Sigmoid colon (tissue), 4 donors: ENCODE results near the gene UGT1A5.

Source experiments
- CTCF ChIP-seq, 4 experiments: fragments of 450-650 bp in 3 of 4; fragments of 200-600 bp in 1 of 4; IDR thresholded peaks; one replicate each; pipeline ENCODE4 v1.5.1; 2016 to 2019; ENCODE audit warnings: antibody characterized with exemption in 4 of 4, mild to moderate bottlenecking in 3 of 4, moderate library complexity in 2 of 4
- EP300 ChIP-seq, 4 donors: sonication (generic); formaldehyde crosslinking; IDR thresholded peaks; one replicate each; pipeline ENCODE4 v1.6.1; 2017; ENCODE audit warnings: antibody characterized with exemption in 4 of 4
- POLR2A ChIP-seq, 2 donors: fragments of 450-650 bp; IDR thresholded peaks; one replicate each; pipeline ENCODE4 v1.6.1; 2016; ENCODE audit warnings: antibody characterized with exemption in 2 of 2, mild to moderate bottlenecking in 2 of 2, moderate library complexity in 2 of 2
- POLR2AphosphoS5 ChIP-seq, 4 donors: sonication (generic); formaldehyde crosslinking; IDR thresholded peaks; one replicate each; pipeline ENCODE4 v1.6.1; 2017; ENCODE audit warnings: antibody characterized with exemption in 4 of 4

GRCh38 chr2:233768076-233768475 is 55.4 kb downstream of the UGT1A5 start:
- TF ChIP-seq CTCF (IDR thresholded peaks at IDR 0.05) (no peak), POLR2A (IDR thresholded peaks at IDR 0.05) (no peak), POLR2AphosphoS5 (IDR thresholded peaks at IDR 0.05) (no peak), EP300 (IDR thresholded peaks at IDR 0.05) (no peak)
